ENCODE data around the gene DCBLD2. TPM values are rescaled to one million over a fixed set of nuclear protein-coding genes. Genes with fewer than 3 reads are reported as not detected.

DCBLD2 gene
- total and polyA plus RNA-seq, 2 of the 4 experiments (the other 2 are of a cell fraction), result 121 to 196 TPM

DNA sequence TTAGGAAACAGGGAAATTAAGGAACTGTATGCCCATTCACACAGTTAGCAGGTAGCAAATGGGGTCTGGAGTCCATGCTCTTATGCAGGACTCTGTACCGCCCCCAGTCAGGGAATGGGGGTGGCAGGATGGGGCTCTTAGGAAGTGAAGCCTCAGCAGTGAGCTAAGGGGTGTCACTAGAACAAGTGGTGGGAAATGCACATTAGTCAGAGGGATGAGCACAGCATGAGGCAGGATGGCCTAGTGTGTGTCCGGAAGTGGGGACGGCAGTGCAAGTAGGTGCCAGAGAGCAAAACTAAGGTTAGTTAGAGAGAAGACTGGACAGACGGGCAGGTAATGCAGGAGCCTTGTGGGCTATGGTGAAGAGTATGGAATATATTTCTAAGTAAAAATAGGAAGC is 77.7 kb downstream of the DCBLD2 start:
- H2BK120ac ChIP-seq (ENCODE audit: low read depth, low read length), result no peak overlapping the region
- peaks cover 8% of the 10 kb centered on the region for H3K36me3 ChIP-seq (ENCODE audit: control insufficient read depth, insufficient read depth, low read length)
- H4K91ac ChIP-seq (ENCODE audit: insufficient read depth, low read depth, low read length), result no peak overlapping the region
- H3K18ac ChIP-seq (ENCODE audit: low read depth, low read length), result no peak overlapping the region
- no peaks in the 10 kb centered on the region for H3K27me3 ChIP-seq (ENCODE audit: control insufficient read depth, insufficient read depth, low read length)
- 100% methylated on average over 1 of the region's 4 CpGs; no CpG with 5 or more reads in 1 of the 2 experiments for WGBS, 2 experiments (ENCODE audit: extremely low coverage in 2 of 2, insufficient read length in 1 of 2)
- no peaks in the 10 kb centered on the region; the same call in none of the 2 replicates for H3K9me1 ChIP-seq (ENCODE audit: insufficient read depth, low read length)
- H3K27ac ChIP-seq (ENCODE audit: insufficient read depth, low read length), result no peak overlapping the region
- H3K23ac ChIP-seq (ENCODE audit: low read depth, low read length), result no peak overlapping the region
- no peak overlapping the region for H3K4me2 ChIP-seq (ENCODE audit: low read depth, low read length)
- no peak overlapping the region for H2AFZ ChIP-seq (replicated peaks; ENCODE audit: low read length, poor library complexity)
- H3K9ac ChIP-seq (ENCODE audit: low read depth, low read length), result no peak overlapping the region
- H4K5ac ChIP-seq (ENCODE audit: low read depth, low read length), result no peak overlapping the region
- H4K8ac ChIP-seq (ENCODE audit: low read depth in 2 of 2, low read length in 2 of 2), result no peak overlapping the region
- no peak overlapping the region for H3K4me3 ChIP-seq (ENCODE audit: insufficient read depth, low read depth, low read length)
- TF ChIP-seq BHLHE40 (IDR thresholded peaks at IDR 0.05; ENCODE audit: low read depth, low read length) (no peak), MAZ (IDR thresholded peaks at IDR 0.05; ENCODE audit: borderline replicate concordance, low read depth, low read length) (no peak), NFE2L2 (IDR thresholded peaks at IDR 0.05; ENCODE audit: low read depth, low read length) (no peak), FOS (IDR thresholded peaks at IDR 0.05; ENCODE audit: low read depth, low read length) (no peak), CEBPB (IDR thresholded peaks at IDR 0.05; ENCODE audit: low read depth, low read length) (no peak), CHD1 (IDR thresholded peaks at IDR 0.05; ENCODE audit: low read depth, low read length) (no peak), RCOR1 (IDR thresholded peaks at IDR 0.05; ENCODE audit: insufficient replicate concordance, low read length) (no peak), SMC3 (IDR thresholded peaks at IDR 0.05; ENCODE audit: low read depth, low read length) (no peak)
- TF ChIP-seq, protein P1, sequence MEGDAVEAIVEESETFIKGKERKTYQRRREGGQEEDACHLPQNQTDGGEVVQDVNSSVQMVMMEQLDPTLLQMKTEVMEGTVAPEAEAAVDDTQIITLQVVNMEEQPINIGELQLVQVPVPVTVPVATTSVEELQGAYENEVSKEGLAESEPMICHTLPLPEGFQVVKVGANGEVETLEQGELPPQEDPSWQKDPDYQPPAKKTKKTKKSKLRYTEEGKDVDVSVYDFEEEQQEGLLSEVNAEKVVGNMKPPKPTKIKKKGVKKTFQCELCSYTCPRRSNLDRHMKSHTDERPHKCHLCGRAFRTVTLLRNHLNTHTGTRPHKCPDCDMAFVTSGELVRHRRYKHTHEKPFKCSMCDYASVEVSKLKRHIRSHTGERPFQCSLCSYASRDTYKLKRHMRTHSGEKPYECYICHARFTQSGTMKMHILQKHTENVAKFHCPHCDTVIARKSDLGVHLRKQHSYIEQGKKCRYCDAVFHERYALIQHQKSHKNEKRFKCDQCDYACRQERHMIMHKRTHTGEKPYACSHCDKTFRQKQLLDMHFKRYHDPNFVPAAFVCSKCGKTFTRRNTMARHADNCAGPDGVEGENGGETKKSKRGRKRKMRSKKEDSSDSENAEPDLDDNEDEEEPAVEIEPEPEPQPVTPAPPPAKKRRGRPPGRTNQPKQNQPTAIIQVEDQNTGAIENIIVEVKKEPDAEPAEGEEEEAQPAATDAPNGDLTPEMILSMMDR (conservative IDR thresholded peaks at IDR 0.05; ENCODE audit: low read depth, low read length), result no peak
- TF ChIP-seq, protein P2, sequence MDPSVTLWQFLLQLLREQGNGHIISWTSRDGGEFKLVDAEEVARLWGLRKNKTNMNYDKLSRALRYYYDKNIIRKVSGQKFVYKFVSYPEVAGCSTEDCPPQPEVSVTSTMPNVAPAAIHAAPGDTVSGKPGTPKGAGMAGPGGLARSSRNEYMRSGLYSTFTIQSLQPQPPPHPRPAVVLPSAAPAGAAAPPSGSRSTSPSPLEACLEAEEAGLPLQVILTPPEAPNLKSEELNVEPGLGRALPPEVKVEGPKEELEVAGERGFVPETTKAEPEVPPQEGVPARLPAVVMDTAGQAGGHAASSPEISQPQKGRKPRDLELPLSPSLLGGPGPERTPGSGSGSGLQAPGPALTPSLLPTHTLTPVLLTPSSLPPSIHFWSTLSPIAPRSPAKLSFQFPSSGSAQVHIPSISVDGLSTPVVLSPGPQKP (IDR thresholded peaks at IDR 0.05; ENCODE audit: borderline replicate concordance, low read depth, low read length), result no peak
- TF ChIP-seq, protein P3, sequence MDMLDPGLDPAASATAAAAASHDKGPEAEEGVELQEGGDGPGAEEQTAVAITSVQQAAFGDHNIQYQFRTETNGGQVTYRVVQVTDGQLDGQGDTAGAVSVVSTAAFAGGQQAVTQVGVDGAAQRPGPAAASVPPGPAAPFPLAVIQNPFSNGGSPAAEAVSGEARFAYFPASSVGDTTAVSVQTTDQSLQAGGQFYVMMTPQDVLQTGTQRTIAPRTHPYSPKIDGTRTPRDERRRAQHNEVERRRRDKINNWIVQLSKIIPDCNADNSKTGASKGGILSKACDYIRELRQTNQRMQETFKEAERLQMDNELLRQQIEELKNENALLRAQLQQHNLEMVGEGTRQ (IDR thresholded peaks at IDR 0.05; ENCODE audit: low read depth, low read length), result no peak
- no peak overlapping the region for H2BK5ac ChIP-seq (ENCODE audit: low read depth, low read length, poor library complexity, severe bottlenecking)
- intact Hi-C loops (cut with micrococcal nuclease), result no loop called here
- BruUV-seq (replicated peaks), result no TSS peak
- no peak overlapping the region for H3K56ac ChIP-seq (ENCODE audit: extremely low read depth, insufficient read depth, low read length)
- no peak overlapping the region for H2BK15ac ChIP-seq (ENCODE audit: low read depth, low read length)
- POLR2A ChIA-PET (ENCODE audit: unreplicated experiment), result no interaction called here
- peak; percentile 47 for DNase-seq
- peaks cover 10 to 39% of the 10 kb centered on the region in 2 experiments; a peak in 3 of 4 replicates for H3K79me1 ChIP-seq (ENCODE audit: low read depth in 1 of 2, low read length in 2 of 2)
- H4K20me1 ChIP-seq (ENCODE audit: insufficient read depth, low read length), result peaks cover 3% of the 10 kb centered on the region; the same call in 1 of the 2 replicates
- H3K14ac ChIP-seq (replicated peaks; ENCODE audit: low read depth, low read length), result no peak overlapping the region
- no peak overlapping the region for H2BK20ac ChIP-seq (ENCODE audit: low read depth, low read length)
- dilution Hi-C loops (cut with HindIII; ENCODE audit: low sequenced_read_pairs, unreplicated experiment), result no loop called here
- no peak overlapping the region for H3K4ac ChIP-seq (ENCODE audit: low read depth, low read length)
- CTCF ChIA-PET, result interaction anchor here (3.0 kb wide), 1 partner anchor 170 kb away, joined by 11 read pairs; no protein-coding TSS in a partner anchor
- H3K4me1 ChIP-seq (ENCODE audit: control insufficient read depth, insufficient read depth, low read length), result peaks cover 2% of the 10 kb centered on the region; the same call in 1 of the 2 replicates
- no peak overlapping the region; the same call in 1 of the 2 replicates for H2AK5ac ChIP-seq (ENCODE audit: low read depth, low read length)
- in situ Hi-C loops (cut with MboI; ENCODE audit: low sequenced_read_pairs), result no loop called here
- no peak; the same call in 1 of the 2 replicates for ATAC-seq (ENCODE audit: low read depth)
- no peaks in the 10 kb centered on the region for H3K9me3 ChIP-seq (ENCODE audit: control insufficient read depth, insufficient read depth, low read length)
- no peak overlapping the region for H2AK9ac ChIP-seq (replicated peaks; ENCODE audit: low read depth, low read length, poor library complexity)
